Gastroesophageal sphincter (tissue), 3 donors: ENCODE data around the gene XPNPEP1.

Experiments
- CTCF ChIP-seq, 4 experiments: fragments of 200-600 bp in 2 of 4; fragments of 450-650 bp in 2 of 4; sonication (generic) in 1 of 4; IDR thresholded peaks; one replicate each; pipeline ENCODE4 v1.5.1; 2017 to 2019; ENCODE audit warnings: antibody characterized with exemption in 4 of 4, mild to moderate bottlenecking in 2 of 4, moderate library complexity in 2 of 4
- EP300 ChIP-seq: sonication (generic); formaldehyde crosslinking; IDR thresholded peaks from one replicate; pipeline ENCODE4 v1.6.1; 2017; ENCODE audit warnings: antibody characterized with exemption, mild to moderate bottlenecking
- POLR2A ChIP-seq, 2 donors: fragments of 450-650 bp; IDR thresholded peaks; one replicate each; pipeline ENCODE4 v1.6.1; 2017; ENCODE audit warnings: antibody characterized with exemption in 2 of 2, mild to moderate bottlenecking in 2 of 2, moderate library complexity in 1 of 2
- POLR2AphosphoS5 ChIP-seq: sonication (generic); formaldehyde crosslinking; IDR thresholded peaks from one replicate; pipeline ENCODE4 v1.6.1; 2017; ENCODE audit warnings: antibody characterized with exemption

- TF ChIP-seq EP300 (no peak), POLR2A (IDR thresholded peaks at IDR 0.05) (no peak), CTCF (IDR thresholded peaks at IDR 0.05) (no peak), POLR2AphosphoS5 (no peak)
Observed at GRCh38 chr10:109959259-109960145, 36.2 kb upstream of the XPNPEP1 start.
